Muscle layer of duodenum (tissue), 2 donors: Measurements from ENCODE around the gene POLDIP3.

ENCODE experiments used
- H3K27ac ChIP-seq: one replicate; pipeline ENCODE4 v1.7.0; 2013; ENCODE audit warnings: mild to moderate bottlenecking, low read length
- H3K27me3 ChIP-seq: one replicate; pipeline ENCODE4 v1.7.0; 2013; ENCODE audit warnings: low read depth, mild to moderate bottlenecking, control low read depth, low read length
- H3K36me3 ChIP-seq, 2 donors: one replicate each; pipeline ENCODE4 v1.7.0; 2013; ENCODE audit warnings: low read length in 2 of 2, control low read depth in 1 of 2, mild to moderate bottlenecking in 1 of 2; ENCODE audit not compliant: insufficient read depth in 2 of 2, control insufficient read depth in 1 of 2
- H3K4me1 ChIP-seq, 2 donors: one replicate each; pipeline ENCODE4 v1.7.0; 2013; ENCODE audit warnings: low read length in 2 of 2, mild to moderate bottlenecking in 2 of 2, control low read depth in 1 of 2, moderate library complexity in 1 of 2; ENCODE audit not compliant: insufficient read depth in 2 of 2, control insufficient read depth in 1 of 2
- H3K4me3 ChIP-seq, 2 donors: one replicate each; pipeline ENCODE4 v1.7.0; 2013; ENCODE audit warnings: low read length in 2 of 2, low read depth in 1 of 2, mild to moderate bottlenecking in 1 of 2
- H3K9me3 ChIP-seq, 2 donors: one replicate each; pipeline ENCODE4 v1.7.0; 2013; ENCODE audit warnings: low read length in 2 of 2, control low read depth in 1 of 2, mild to moderate bottlenecking in 1 of 2; ENCODE audit not compliant: control insufficient read depth in 1 of 2
- donor health status: healthy.

Gene POLDIP3

GRCh38 chr22:42646569-42647525 is 32.2 kb upstream of the POLDIP3 start:
- no peaks in the 10 kb centered on the region for H3K9me3 ChIP-seq
- H3K27ac ChIP-seq: peak overlapping the region; percentile 60
- H3K27me3 ChIP-seq: no peaks in the 10 kb centered on the region
- H3K4me3 ChIP-seq: peak overlapping the region; percentile 26 to 52
- peaks cover 41 to 57% of the 10 kb centered on the region in 2 donors for H3K4me1 ChIP-seq
- H3K36me3 ChIP-seq: no peaks in the 10 kb centered on the region

GRCh38 chr22:42645938-42646568 is 31.4 kb upstream of the POLDIP3 start:
- H3K36me3 ChIP-seq: no peaks in the 10 kb centered on the region
- peak overlapping the region; percentile 85 for H3K27ac ChIP-seq
- H3K27me3 ChIP-seq: no peaks in the 10 kb centered on the region
- no peaks in the 10 kb centered on the region for H3K9me3 ChIP-seq
- H3K4me1 ChIP-seq: peaks cover 41 to 57% of the 10 kb centered on the region in 2 donors
- peak overlapping the region; percentile 47 to 52 for H3K4me3 ChIP-seq

GRCh38 chr22:42645341-42645937 is 30.8 kb upstream of the POLDIP3 start:
- no peaks in the 10 kb centered on the region for H3K9me3 ChIP-seq
- peak overlapping the region; percentile 85 for H3K27ac ChIP-seq
- H3K36me3 ChIP-seq: no peaks in the 10 kb centered on the region
- H3K27me3 ChIP-seq: no peaks in the 10 kb centered on the region
- H3K4me1 ChIP-seq: peaks cover 41 to 57% of the 10 kb centered on the region in 2 donors
- H3K4me3 ChIP-seq: peak overlapping the region; percentile 47 to 52

DNA sequence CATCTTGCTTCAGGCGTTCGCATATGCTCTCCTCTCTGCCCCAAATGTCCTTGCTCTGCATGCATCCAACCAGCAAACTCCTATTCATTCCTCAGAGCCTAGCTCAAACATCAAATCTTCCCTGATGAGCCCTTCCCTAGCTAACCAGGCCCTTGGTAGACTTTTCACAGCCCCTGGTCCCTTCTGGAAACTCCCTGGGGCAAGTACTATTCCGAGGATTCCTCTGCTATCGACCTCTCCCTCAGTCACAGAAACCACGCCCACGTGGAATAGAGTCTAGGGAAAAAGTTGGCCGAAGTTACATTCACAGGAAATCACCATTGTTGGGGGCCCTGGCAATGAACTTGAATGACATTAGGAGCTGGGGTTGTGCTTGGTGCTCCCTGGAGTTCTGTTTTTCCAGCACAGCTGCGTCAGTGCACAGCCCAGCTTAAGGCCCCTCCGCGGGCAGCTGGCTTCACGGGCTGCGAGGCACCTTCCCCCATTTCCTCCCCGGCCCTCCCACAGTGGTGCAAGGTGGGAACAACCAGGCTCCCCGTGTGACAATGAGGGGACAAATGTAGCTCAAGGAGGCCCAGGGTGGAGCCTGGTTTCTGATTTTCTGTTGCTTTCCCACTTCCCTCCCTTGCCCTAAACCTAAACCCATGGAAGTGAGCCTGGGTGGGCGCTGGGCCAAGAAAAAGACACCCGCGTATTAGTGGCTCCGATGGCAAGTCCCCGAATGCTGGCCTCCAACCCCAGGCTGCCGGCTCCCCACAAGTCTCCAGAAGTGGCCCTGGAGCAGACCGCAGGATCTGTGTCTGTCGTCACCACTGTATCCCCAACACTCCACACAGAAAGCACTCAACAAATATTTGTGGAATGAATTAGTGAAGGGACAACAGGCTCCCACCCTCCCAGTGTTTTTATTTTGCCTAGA is 30.0 kb upstream of the POLDIP3 start:
- no peaks in the 10 kb centered on the region for H3K27me3 ChIP-seq
- peak overlapping the region; percentile 85 for H3K27ac ChIP-seq
- no peaks in the 10 kb centered on the region for H3K9me3 ChIP-seq
- no peaks in the 10 kb centered on the region for H3K36me3 ChIP-seq
- peaks cover 41 to 55% of the 10 kb centered on the region in 2 donors for H3K4me1 ChIP-seq
- peak overlapping the region; percentile 47 to 52 for H3K4me3 ChIP-seq

DNA sequence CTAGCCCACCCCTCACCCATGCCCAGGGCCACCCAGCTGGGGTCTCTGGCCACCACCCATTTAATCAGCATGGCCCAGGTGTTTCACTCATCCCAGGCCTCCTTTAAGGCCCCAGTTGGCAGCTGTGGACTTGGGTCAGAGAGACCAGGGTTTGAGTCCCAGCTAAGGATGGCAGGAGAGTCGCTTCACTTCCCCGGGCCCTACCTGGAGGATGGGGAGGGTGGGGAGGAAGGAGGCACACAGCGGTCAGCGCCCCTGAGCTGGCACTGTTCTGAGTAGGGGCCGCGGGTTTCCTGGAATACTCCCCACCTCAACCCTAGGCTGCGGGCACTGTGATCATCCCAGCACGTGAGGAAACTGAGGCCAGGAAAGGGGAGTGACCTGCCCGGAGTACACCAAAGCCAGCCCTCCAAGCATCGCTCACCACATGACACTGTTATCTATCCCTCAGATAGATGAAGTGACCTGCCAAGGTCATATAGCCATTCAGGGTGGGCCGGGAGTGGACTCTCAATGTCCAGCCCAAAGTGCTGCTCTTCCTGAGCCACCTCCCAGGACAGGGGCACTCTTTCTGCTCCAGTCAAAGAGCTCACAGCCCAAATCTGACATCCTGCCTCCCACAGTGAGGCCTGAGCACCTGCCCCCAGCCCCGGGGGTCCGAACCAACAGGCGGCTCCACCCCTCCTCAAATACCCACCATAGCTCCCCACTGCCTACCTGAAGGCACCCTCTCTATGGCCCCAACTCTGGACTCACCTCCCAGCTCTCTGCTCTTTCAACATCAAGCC is 29.1 kb upstream of the POLDIP3 start:
- H3K4me1 ChIP-seq: peaks cover 41 to 53% of the 10 kb centered on the region in 2 donors
- peak overlapping the region; percentile 47 to 52 for H3K4me3 ChIP-seq
- H3K27me3 ChIP-seq: no peaks in the 10 kb centered on the region
- H3K27ac ChIP-seq: peak overlapping the region; percentile 85
- H3K9me3 ChIP-seq: no peaks in the 10 kb centered on the region
- no peaks in the 10 kb centered on the region for H3K36me3 ChIP-seq

- H3K27ac ChIP-seq: no peak overlapping the region
- H3K4me3 ChIP-seq: no peak overlapping the region
- no peaks in the 10 kb centered on the region for H3K9me3 ChIP-seq
- H3K36me3 ChIP-seq: no peaks in the 10 kb centered on the region
- H3K4me1 ChIP-seq: peaks cover 38 to 47% of the 10 kb centered on the region in 2 donors
- H3K27me3 ChIP-seq: no peaks in the 10 kb centered on the region
Measured at GRCh38 chr22:42642806-42643633, 28.3 kb upstream of the POLDIP3 start.

DNA sequence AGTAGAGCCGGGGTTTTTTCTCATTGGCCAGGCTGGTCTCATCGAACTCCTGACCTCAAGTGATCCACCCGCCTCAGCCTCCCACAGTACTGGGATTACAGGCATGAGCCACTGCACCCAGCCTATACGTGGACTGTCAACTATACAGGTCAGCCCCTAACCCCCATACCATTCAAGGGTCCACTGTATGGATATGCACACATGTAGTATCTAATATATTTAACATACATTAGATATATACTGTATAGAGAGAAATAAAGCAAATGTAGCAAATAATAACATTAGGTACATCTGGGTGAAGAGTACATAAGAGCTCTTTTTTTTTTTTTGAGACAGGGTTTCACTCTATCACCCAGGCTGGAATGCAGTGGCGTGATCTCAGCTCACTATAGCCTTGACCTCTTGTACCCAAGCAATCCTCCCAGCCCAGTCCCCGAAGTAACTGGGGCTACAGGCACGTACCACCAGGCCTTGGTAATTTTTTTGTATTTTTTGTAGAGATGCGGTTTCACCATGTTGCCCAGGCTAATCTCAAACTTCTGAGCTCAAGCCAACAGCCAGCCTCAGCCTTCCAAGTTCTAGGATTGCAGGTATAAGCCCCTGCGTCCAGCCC is 27.2 kb upstream of the POLDIP3 start:
- Histone ChIP-seq H3K4me1 (peaks cover 35 to 36% of the 10 kb centered on the region in 2 donors), H3K27ac (no peak overlapping the region)

GRCh38 chr22:42639541-42640241 is 25.0 kb upstream of the POLDIP3 start:
- Histone ChIP-seq H3K27ac (no peak overlapping the region), H3K4me1 (peaks cover 20% of the 10 kb centered on the region in 2 donors), H3K36me3 (peaks cover 9 to 12% of the 10 kb centered on the region in 2 donors), H3K4me3 (no peak overlapping the region), H3K27me3 (no peaks in the 10 kb centered on the region), H3K9me3 (no peaks in the 10 kb centered on the region)

More for the DNA sequence above, 27.2 kb upstream of the POLDIP3 start:
- Histone ChIP-seq H3K4me3 (no peak overlapping the region), H3K27me3 (no peaks in the 10 kb centered on the region), H3K36me3 (no peaks in the 10 kb centered on the region), H3K9me3 (no peaks in the 10 kb centered on the region)

GRCh38 chr22:42637555-42637954 is 22.9 kb upstream of the POLDIP3 start:
- Histone ChIP-seq H3K9me3 (no peaks in the 10 kb centered on the region), H3K4me1 (peaks cover 3 to 5% of the 10 kb centered on the region in 2 donors), H3K4me3 (no peak overlapping the region), H3K27ac (no peak overlapping the region), H3K27me3 (no peaks in the 10 kb centered on the region), H3K36me3 (peaks cover 15 to 26% of the 10 kb centered on the region in 2 donors)
